HEK293 (cell line): ENCODE results near the gene TMF1.

ENCODE experiments used
- CTCF ChIP-seq: fragments of 450-650 bp; formaldehyde crosslinking; IDR thresholded peaks from 2 replicates; pipeline ENCODE4 v1.5.1; 2016; ENCODE audit warnings: missing biosample characterization, missing genetic modification characterization
- ZNF311 ChIP-seq: fragments of 450-650 bp; formaldehyde crosslinking; IDR thresholded peaks from 2 replicates; pipeline ENCODE4 v1.5.1; 2017; ENCODE audit warnings: missing biosample characterization, missing genetic modification characterization, borderline replicate concordance

GRCh38 chr3:69032142-69032541, 20.0 kb downstream of the TMF1 start:
- TF ChIP-seq CTCF: no peak
- no peak for TF ChIP-seq ZNF311 (tag by site-specific recombination)
